Measurements from ENCODE around the gene PWWP2A. TPM values are rescaled to one million over a fixed set of nuclear protein-coding genes. Genes with fewer than 3 reads are reported as not detected.
A peak's percentile ranks its signal among the peaks of the same experiment; 100 is the strongest.
"Not testable (repeated sequence)": the region's sequence is repeated elsewhere in the genome, so short reads cannot be mapped to it uniquely, and the experiment has no call there.

The PWWP2A gene
- 49.5 and 82.4 TPM in 2 replicates for total RNA-seq (2014; rRNA removed; shearing (Covaris generic))

GRCh38 chr5:160119142-160119904, at the start of gene PWWP2A:
Gene PWWP2A (minus strand): TSS chr5:160119450. CDS start chr5:160119388, 62 bp downstream.
- DNase-seq (ENCODE audit: low spot score) = peak; percentile 100
- in situ Hi-C loops (cut with HindIII; ENCODE audit: low sequenced_read_pairs) = no loop called here

GRCh38 chr5:160167624-160168165, 48.4 kb upstream of the PWWP2A start:
- in situ Hi-C loops (cut with HindIII; ENCODE audit: low sequenced_read_pairs) = no loop called here
- no peak for DNase-seq (ENCODE audit: low spot score)

- in situ Hi-C loops (cut with HindIII; ENCODE audit: low sequenced_read_pairs) = no loop called here
- DNase-seq (ENCODE audit: low spot score) = no peak
These were observed 47.8 kb upstream of the PWWP2A start for GRCh38 chr5:160166973-160167623.

- in situ Hi-C loops (cut with HindIII; ENCODE audit: low sequenced_read_pairs) = no loop called here
These were observed 47.1 kb upstream of the PWWP2A start for GRCh38 chr5:160166069-160166972.

GRCh38 chr5:160165137-160166068, 46.2 kb upstream of the PWWP2A start:
- in situ Hi-C loops (cut with HindIII; ENCODE audit: low sequenced_read_pairs) = no loop called here
- peak; percentile 99 for DNase-seq (ENCODE audit: low spot score)

More at GRCh38 chr5:160166069-160166972, 47.1 kb upstream of the PWWP2A start:
- peak; percentile 32 for DNase-seq (ENCODE audit: low spot score)

GRCh38 chr5:160162910-160163309, 43.7 kb upstream of the PWWP2A start:
- in situ Hi-C loops (cut with HindIII; ENCODE audit: low sequenced_read_pairs) = no loop called here

GRCh38 chr5:160161626-160162025, 42.4 kb upstream of the PWWP2A start:
- no peak for DNase-seq (ENCODE audit: low spot score)
- in situ Hi-C loops (cut with HindIII; ENCODE audit: low sequenced_read_pairs) = no loop called here

More at GRCh38 chr5:160162910-160163309, 43.7 kb upstream of the PWWP2A start:
- no peak for DNase-seq (ENCODE audit: low spot score)

GRCh38 chr5:160160875-160161274, 41.6 kb upstream of the PWWP2A start:
- DNase-seq (ENCODE audit: low spot score); in situ Hi-C loops (cut with HindIII; ENCODE audit: low sequenced_read_pairs): not testable (repeated sequence)

GRCh38 chr5:160159991-160160792, 40.9 kb upstream of the PWWP2A start:
- in situ Hi-C loops (cut with HindIII; ENCODE audit: low sequenced_read_pairs) = no loop called here
- peak; percentile 73 for DNase-seq (ENCODE audit: low spot score)

GRCh38 chr5:160158087-160158486, 38.8 kb upstream of the PWWP2A start:
- in situ Hi-C loops (cut with HindIII; ENCODE audit: low sequenced_read_pairs) = no loop called here
- no peak for DNase-seq (ENCODE audit: low spot score)

- no peak for DNase-seq (ENCODE audit: low spot score)
- in situ Hi-C loops (cut with HindIII; ENCODE audit: low sequenced_read_pairs) = no loop called here
These were observed 35.9 kb upstream of the PWWP2A start for GRCh38 chr5:160155017-160155750.

GRCh38 chr5:160152901-160153300, 33.7 kb upstream of the PWWP2A start:
- in situ Hi-C loops (cut with HindIII; ENCODE audit: low sequenced_read_pairs) = no loop called here
- DNase-seq (ENCODE audit: low spot score) = no peak

GRCh38 chr5:160152287-160152686, 33.0 kb upstream of the PWWP2A start:
- DNase-seq (ENCODE audit: low spot score) = no peak
- in situ Hi-C loops (cut with HindIII; ENCODE audit: low sequenced_read_pairs) = no loop called here

GRCh38 chr5:160151017-160151416, 31.8 kb upstream of the PWWP2A start:
- no peak for DNase-seq (ENCODE audit: low spot score)
- in situ Hi-C loops (cut with HindIII; ENCODE audit: low sequenced_read_pairs) = no loop called here

- in situ Hi-C loops (cut with HindIII; ENCODE audit: low sequenced_read_pairs) = no loop called here
- no peak for DNase-seq (ENCODE audit: low spot score)
These were observed 31.1 kb upstream of the PWWP2A start for GRCh38 chr5:160150381-160150780.

GRCh38 chr5:160144436-160144835, 25.2 kb upstream of the PWWP2A start:
- in situ Hi-C loops (cut with HindIII; ENCODE audit: low sequenced_read_pairs); DNase-seq (ENCODE audit: low spot score): not testable (repeated sequence)

GRCh38 chr5:160134332-160134731, 15.1 kb upstream of the PWWP2A start:
- in situ Hi-C loops (cut with HindIII; ENCODE audit: low sequenced_read_pairs) = no loop called here
- DNase-seq (ENCODE audit: low spot score) = no peak

Measured in G401 (cell line).